Measurements from ENCODE around the gene MAP2K6. TPM values are rescaled to one million over a fixed set of nuclear protein-coding genes. Genes with fewer than 3 reads are reported as not detected.

MAP2K6 gene
- total RNA-seq, 1 donor from 2014 or later: 30.5 TPM

GRCh38 chr17:69424287-69425041, 10.0 kb downstream of the MAP2K6 start:
- Mint-ChIP-seq H3K27ac (ENCODE audit: unreplicated experiment) (peak overlapping the region; percentile 90), H3K4me1 (ENCODE audit: unreplicated experiment) (peaks cover 72% of the 10 kb centered on the region), H3K36me3 (ENCODE audit: low read depth, unreplicated experiment) (peaks cover 5% of the 10 kb centered on the region), H3K27me3 (ENCODE audit: unreplicated experiment) (peaks cover 2% of the 10 kb centered on the region), H3K9me3 (ENCODE audit: unreplicated experiment) (no peaks in the 10 kb centered on the region), H3K4me3 (ENCODE audit: unreplicated experiment) (no peak overlapping the region)
- DNase-seq (ENCODE audit: low spot score): no peak
- TF ChIP-seq, protein P1, sequence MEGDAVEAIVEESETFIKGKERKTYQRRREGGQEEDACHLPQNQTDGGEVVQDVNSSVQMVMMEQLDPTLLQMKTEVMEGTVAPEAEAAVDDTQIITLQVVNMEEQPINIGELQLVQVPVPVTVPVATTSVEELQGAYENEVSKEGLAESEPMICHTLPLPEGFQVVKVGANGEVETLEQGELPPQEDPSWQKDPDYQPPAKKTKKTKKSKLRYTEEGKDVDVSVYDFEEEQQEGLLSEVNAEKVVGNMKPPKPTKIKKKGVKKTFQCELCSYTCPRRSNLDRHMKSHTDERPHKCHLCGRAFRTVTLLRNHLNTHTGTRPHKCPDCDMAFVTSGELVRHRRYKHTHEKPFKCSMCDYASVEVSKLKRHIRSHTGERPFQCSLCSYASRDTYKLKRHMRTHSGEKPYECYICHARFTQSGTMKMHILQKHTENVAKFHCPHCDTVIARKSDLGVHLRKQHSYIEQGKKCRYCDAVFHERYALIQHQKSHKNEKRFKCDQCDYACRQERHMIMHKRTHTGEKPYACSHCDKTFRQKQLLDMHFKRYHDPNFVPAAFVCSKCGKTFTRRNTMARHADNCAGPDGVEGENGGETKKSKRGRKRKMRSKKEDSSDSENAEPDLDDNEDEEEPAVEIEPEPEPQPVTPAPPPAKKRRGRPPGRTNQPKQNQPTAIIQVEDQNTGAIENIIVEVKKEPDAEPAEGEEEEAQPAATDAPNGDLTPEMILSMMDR (IDR thresholded peaks at IDR 0.05; ENCODE audit: unreplicated experiment): no peak

- Mint-ChIP-seq H3K4me3 (ENCODE audit: unreplicated experiment) (no peak overlapping the region), H3K4me1 (ENCODE audit: unreplicated experiment) (peaks cover 77% of the 10 kb centered on the region), H3K27ac (ENCODE audit: unreplicated experiment) (peak overlapping the region; percentile 77), H3K36me3 (ENCODE audit: low read depth, unreplicated experiment) (peaks cover 9% of the 10 kb centered on the region), H3K9me3 (ENCODE audit: unreplicated experiment) (no peaks in the 10 kb centered on the region), H3K27me3 (ENCODE audit: unreplicated experiment) (peaks cover 2% of the 10 kb centered on the region)
- DNase-seq (ENCODE audit: low spot score): no peak
- TF ChIP-seq, protein P1 (IDR thresholded peaks at IDR 0.05; ENCODE audit: unreplicated experiment): no peak
Observed at GRCh38 chr17:69425978-69426377, 11.5 kb downstream of the MAP2K6 start.

DNA sequence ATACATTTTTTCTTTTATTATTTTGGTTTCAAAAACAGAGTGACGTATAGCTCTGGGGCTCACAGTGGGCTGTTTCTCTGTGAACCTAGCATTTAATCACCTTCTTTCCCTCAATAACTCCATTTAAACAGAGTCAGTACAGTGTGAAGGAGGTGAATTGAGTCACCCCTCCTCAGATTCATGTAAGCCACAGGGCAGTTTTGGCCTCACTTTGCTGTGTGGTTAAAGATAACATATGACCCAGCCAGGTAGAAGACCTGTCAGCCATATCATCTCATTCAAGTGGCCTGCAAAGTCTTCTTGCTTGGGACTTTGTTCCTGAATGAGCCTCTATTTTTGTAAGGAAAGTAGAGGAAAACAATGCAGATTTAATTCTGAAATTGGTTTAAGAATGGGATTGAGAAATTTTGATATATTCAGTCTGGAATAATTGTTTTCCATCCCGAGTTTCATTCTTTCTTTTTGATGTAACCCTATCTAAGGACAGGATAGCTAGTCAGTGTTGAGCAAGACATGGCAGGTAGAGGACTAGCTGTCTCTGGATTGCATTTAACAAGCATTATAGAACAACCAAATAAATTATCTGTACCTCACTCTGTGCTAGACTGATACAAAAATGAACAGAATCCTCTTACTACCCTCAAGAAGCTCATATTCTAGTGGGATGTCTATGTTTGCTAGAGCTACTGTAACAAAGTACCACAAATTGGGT, 13.1 kb downstream of the MAP2K6 start:
- no peak overlapping the region for H3K27ac Mint-ChIP-seq (ENCODE audit: unreplicated experiment)
- peaks cover 9% of the 10 kb centered on the region for H3K36me3 Mint-ChIP-seq (ENCODE audit: low read depth, unreplicated experiment)
- peaks cover 75% of the 10 kb centered on the region for H3K4me1 Mint-ChIP-seq (ENCODE audit: unreplicated experiment)
- H3K9me3 Mint-ChIP-seq (ENCODE audit: unreplicated experiment): no peaks in the 10 kb centered on the region
- TF ChIP-seq, protein P1 (IDR thresholded peaks at IDR 0.05; ENCODE audit: unreplicated experiment): no peak
- no peaks in the 10 kb centered on the region for H3K27me3 Mint-ChIP-seq (ENCODE audit: unreplicated experiment)
- DNase-seq (ENCODE audit: low spot score): no peak
- peak overlapping the region; percentile 27 for H3K4me3 Mint-ChIP-seq (ENCODE audit: unreplicated experiment)

DNA sequence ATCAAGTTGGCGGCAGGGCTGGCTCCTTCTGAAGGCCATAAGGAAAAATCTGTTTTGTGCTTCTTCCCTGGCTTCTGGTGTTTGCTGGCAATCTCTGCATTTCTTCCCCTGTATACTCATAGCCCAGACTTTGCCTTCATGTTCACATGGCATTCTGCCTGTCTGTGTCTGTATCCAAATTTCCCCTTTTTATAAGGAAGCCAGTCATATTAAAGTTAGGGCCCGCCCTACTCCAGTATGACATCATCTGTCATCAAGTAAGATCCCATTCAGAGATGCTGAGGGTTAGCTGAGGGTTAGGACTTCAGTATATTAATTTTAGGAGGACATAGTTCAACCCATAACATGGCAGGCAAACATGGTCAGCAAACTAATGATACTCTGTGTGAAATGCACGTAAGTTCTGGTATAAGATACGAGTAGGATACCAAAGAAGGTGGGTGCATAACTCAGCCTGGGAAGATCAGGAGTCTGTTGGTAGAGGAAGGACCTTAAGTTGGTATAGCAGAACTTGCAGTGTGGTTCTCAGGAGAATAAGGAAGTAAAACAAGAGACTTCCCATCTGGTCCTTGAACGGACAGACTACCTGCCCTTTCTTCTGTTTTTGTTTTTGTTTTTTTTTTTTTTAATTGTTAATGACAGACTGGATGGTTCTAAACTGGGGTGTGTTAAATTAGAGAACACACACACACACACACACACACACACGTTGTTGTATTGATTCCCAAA, 13.9 kb downstream of the MAP2K6 start:
- Mint-ChIP-seq H3K36me3 (ENCODE audit: low read depth, unreplicated experiment) (peaks cover 8% of the 10 kb centered on the region), H3K4me3 (ENCODE audit: unreplicated experiment) (peak overlapping the region; percentile 27), H3K9me3 (ENCODE audit: unreplicated experiment) (no peaks in the 10 kb centered on the region), H3K27ac (ENCODE audit: unreplicated experiment) (no peak overlapping the region), H3K27me3 (ENCODE audit: unreplicated experiment) (no peaks in the 10 kb centered on the region), H3K4me1 (ENCODE audit: unreplicated experiment) (peaks cover 67% of the 10 kb centered on the region)
- DNase-seq (ENCODE audit: low spot score): no peak
- TF ChIP-seq, protein P1 (IDR thresholded peaks at IDR 0.05; ENCODE audit: unreplicated experiment): no peak

Measured in endothelial cell (in vitro differentiated cells).